ENCODE measurements around the gene ROBO2. TPM values are rescaled to one million over a fixed set of nuclear protein-coding genes. Genes with fewer than 3 reads are reported as not detected.

The ROBO2 gene
- total RNA-seq, 4 donors from 2014 or later: under 0.01 to 2.9 (median 1.0) TPM

DNA sequence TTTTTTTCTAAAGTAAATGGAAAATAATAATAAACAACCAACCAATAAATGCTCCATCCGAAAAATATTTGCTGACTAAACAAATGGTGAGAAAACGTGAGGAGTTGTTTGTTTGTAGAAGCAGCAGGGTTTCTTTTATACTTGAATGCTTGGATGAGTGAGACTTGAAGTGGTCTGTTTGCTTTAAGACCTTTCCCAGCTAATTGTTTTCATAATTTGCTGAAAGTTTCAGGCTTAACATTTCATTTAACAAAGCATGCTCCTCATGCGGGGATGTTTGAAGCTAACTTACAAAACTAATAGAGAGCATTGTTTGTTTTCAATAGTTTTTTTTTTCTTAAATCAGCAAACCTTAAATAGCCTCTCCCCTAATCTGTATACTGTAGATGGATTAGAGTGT is 484.6 kb downstream of the ROBO2 start:
- H3K27ac ChIP-seq: no peak overlapping the region
- no peak overlapping the region for H3K4me3 ChIP-seq
- no peaks in the 10 kb centered on the region for H3K9me3 ChIP-seq
- H3K36me3 ChIP-seq: no peaks in the 10 kb centered on the region
- no peaks in the 10 kb centered on the region for H3K4me1 ChIP-seq
- no peak for ATAC-seq
- no peaks in the 10 kb centered on the region for H3K27me3 ChIP-seq
- no peak for TF ChIP-seq EP300 (IDR thresholded peaks at IDR 0.05)
- TF ChIP-seq POLR2AphosphoS5 (IDR thresholded peaks at IDR 0.05): no peak
- TF ChIP-seq POLR2A (IDR thresholded peaks at IDR 0.05): no peak
- TF ChIP-seq CTCF (IDR thresholded peaks at IDR 0.05): no peak
- 53 to 82% methylated on average over 3 of the region's 3 CpGs for WGBS, 2 donors (ENCODE audit: low coverage in 1 of 2)

GRCh38 chr3:77524946-77525682 is 485.2 kb downstream of the ROBO2 start:
- Histone ChIP-seq H3K4me3 (no peak overlapping the region), H3K9me3 (no peaks in the 10 kb centered on the region), H3K27ac (no peak overlapping the region), H3K36me3 (no peaks in the 10 kb centered on the region), H3K4me1 (no peaks in the 10 kb centered on the region), H3K27me3 (no peaks in the 10 kb centered on the region)
- 49 to 61% methylated on average over 3 of the region's 3 CpGs for WGBS, 2 donors (ENCODE audit: low coverage in 1 of 2)
- TF ChIP-seq POLR2AphosphoS5 (IDR thresholded peaks at IDR 0.05): no peak
- TF ChIP-seq CTCF (IDR thresholded peaks at IDR 0.05): no peak
- TF ChIP-seq EP300 (IDR thresholded peaks at IDR 0.05): no peak
- TF ChIP-seq POLR2A (IDR thresholded peaks at IDR 0.05): no peak
- ATAC-seq: no peak

GRCh38 chr3:77526573-77527113 is 486.7 kb downstream of the ROBO2 start:
- Histone ChIP-seq H3K27ac (no peak overlapping the region), H3K4me3 (no peak overlapping the region), H3K4me1 (no peaks in the 10 kb centered on the region), H3K27me3 (no peaks in the 10 kb centered on the region), H3K9me3 (no peaks in the 10 kb centered on the region), H3K36me3 (no peaks in the 10 kb centered on the region)
- TF ChIP-seq EP300 (IDR thresholded peaks at IDR 0.05) (no peak), POLR2A (IDR thresholded peaks at IDR 0.05) (no peak), CTCF (IDR thresholded peaks at IDR 0.05) (no peak), POLR2AphosphoS5 (IDR thresholded peaks at IDR 0.05) (no peak)
- 51 to 73% methylated on average over 2 to 4 of the region's 4 CpGs for WGBS, 2 donors (ENCODE audit: low coverage in 1 of 2)
- ATAC-seq: no peak

- peaks cover 0 to 9% (median 0%) of the 10 kb centered on the region in 3 donors for H3K9me3 ChIP-seq
- no peaks in the 10 kb centered on the region for H3K27me3 ChIP-seq
- WGBS, 2 donors (ENCODE audit: low coverage in 1 of 2): 69 to 80% methylated on average over 1 of the region's 1 CpG
- ATAC-seq: no peak
- TF ChIP-seq POLR2AphosphoS5 (IDR thresholded peaks at IDR 0.05): no peak
- TF ChIP-seq EP300 (IDR thresholded peaks at IDR 0.05): no peak
- TF ChIP-seq POLR2A (IDR thresholded peaks at IDR 0.05): no peak
- no peaks in the 10 kb centered on the region for H3K4me1 ChIP-seq
- no peak overlapping the region for H3K4me3 ChIP-seq
- H3K36me3 ChIP-seq: no peaks in the 10 kb centered on the region
- no peak overlapping the region for H3K27ac ChIP-seq
Measured at GRCh38 chr3:77529522-77529921, 489.6 kb downstream of the ROBO2 start.

DNA sequence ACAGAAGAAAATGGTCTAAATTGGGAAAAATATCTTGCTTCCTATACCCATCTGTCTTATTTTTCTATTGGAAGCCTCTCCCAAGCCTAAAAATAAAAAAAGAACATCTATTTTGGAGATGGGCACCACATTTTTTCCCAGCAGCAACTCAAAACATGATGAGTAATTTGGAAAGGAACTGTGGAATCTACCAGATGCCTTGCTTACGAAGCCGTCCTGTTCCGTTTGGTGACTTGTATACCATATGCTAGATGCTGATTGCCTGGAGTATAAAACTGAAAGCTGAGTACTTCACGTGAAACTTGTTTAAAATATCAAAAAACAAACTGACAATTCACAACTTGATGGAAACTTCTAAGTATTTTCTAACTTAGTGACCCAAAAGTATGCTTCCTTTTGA is 491.0 kb downstream of the ROBO2 start:
- no peak for TF ChIP-seq POLR2AphosphoS5 (IDR thresholded peaks at IDR 0.05)
- no peak for TF ChIP-seq POLR2A (IDR thresholded peaks at IDR 0.05)
- TF ChIP-seq EP300 (IDR thresholded peaks at IDR 0.05): no peak
- no peak overlapping the region for H3K4me3 ChIP-seq
- no peaks in the 10 kb centered on the region for H3K27me3 ChIP-seq
- no peaks in the 10 kb centered on the region for H3K4me1 ChIP-seq
- H3K9me3 ChIP-seq: peaks cover 0 to 9% (median 0%) of the 10 kb centered on the region in 3 donors
- no peak for ATAC-seq
- WGBS, 2 donors (ENCODE audit: low coverage in 1 of 2): 27 to 61% methylated on average over 4 of the region's 4 CpGs
- no peaks in the 10 kb centered on the region for H3K36me3 ChIP-seq
- no peak overlapping the region for H3K27ac ChIP-seq

DNA sequence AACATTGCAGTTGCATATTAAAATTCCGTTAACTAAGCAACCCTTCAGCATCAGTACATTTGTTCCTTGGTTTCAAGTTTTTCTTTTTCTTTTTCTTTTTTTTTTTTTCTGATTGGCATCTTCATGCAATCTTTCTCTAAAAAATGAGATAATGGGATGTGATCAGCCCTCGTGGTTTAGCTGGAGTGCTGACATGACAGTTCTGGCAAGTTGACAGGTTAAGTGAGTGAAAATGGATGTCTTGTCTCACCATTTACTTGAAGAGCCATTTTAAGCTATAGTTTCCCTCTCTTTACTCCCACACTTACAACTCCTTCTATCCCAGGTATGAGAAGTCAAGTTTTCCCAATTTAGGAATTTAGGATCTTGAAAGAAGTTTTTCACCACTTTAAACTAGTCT is 495.2 kb downstream of the ROBO2 start:
- peaks cover 0 to 9% (median 0%) of the 10 kb centered on the region in 3 donors for H3K9me3 ChIP-seq
- H3K4me1 ChIP-seq: no peaks in the 10 kb centered on the region
- no peaks in the 10 kb centered on the region for H3K36me3 ChIP-seq
- 53 to 64% methylated on average over 2 of the region's 2 CpGs for WGBS, 2 donors (ENCODE audit: low coverage in 1 of 2)
- H3K27ac ChIP-seq: no peak overlapping the region
- no peak overlapping the region for H3K4me3 ChIP-seq
- TF ChIP-seq EP300 (IDR thresholded peaks at IDR 0.05) (no peak), POLR2A (IDR thresholded peaks at IDR 0.05) (no peak), POLR2AphosphoS5 (IDR thresholded peaks at IDR 0.05) (no peak), CTCF (IDR thresholded peaks at IDR 0.05) (no peak)
- no peak for ATAC-seq
- no peaks in the 10 kb centered on the region for H3K27me3 ChIP-seq
